ENCODE results near the gene PLEKHH2.
"Not testable (repeated sequence)": the region's sequence is repeated elsewhere in the genome, so short reads cannot be mapped to it uniquely, and the experiment has no call there.

Gene PLEKHH2

DNA sequence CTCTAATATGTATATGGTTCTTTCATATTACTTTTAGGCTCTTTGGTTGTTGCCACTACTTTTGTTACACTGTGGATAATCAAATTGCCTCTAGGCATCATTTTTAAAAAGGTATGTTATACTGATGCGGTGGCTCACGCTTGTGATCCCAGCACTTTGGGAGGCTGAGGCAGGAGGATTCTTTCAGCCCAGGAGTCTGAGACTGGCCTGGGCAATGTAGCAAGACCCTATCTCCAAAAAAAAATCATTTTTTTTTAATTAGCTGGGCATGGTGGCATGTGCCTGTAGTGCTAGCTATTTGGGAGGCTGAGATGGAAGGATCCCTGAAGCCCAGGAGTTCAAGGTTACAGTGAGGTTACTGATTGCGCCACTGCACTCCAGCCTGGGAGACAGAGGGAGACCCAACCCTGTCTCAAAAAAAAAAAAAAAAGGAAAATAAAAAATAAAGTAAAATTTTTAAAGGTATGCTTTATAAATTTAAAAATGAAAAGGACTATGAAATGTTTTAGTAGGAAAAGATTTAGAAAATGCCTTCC, 88.7 kb downstream of the PLEKHH2 start:
- Mint-ChIP-seq H3K27me3 (no peaks in the 10 kb centered on the region), H3K27ac (peak overlapping the region in 1 of 2 donors; percentile 44), H3K4me3 (no peak overlapping the region), H3K4me1 (no peaks in the 10 kb centered on the region), H3K9me3 (no peaks in the 10 kb centered on the region)
- DNase-seq (no peak), ATAC-seq (no peak)

GRCh38 chr2:43726961-43727633, 90.0 kb downstream of the PLEKHH2 start:
- not testable (repeated sequence) for ATAC-seq, H3K9me3 Mint-ChIP-seq, DNase-seq, H3K4me3 Mint-ChIP-seq, H3K4me1 Mint-ChIP-seq, H3K27ac Mint-ChIP-seq, H3K27me3 Mint-ChIP-seq

- Mint-ChIP-seq H3K27me3 (no peaks in the 10 kb centered on the region), H3K4me1 (no peaks in the 10 kb centered on the region), H3K9me3 (no peaks in the 10 kb centered on the region), H3K27ac (no peak overlapping the region), H3K4me3 (no peak overlapping the region)
- ATAC-seq (no peak), DNase-seq (no peak)
Observed at GRCh38 chr2:43727634-43728014, 90.6 kb downstream of the PLEKHH2 start.

DNA sequence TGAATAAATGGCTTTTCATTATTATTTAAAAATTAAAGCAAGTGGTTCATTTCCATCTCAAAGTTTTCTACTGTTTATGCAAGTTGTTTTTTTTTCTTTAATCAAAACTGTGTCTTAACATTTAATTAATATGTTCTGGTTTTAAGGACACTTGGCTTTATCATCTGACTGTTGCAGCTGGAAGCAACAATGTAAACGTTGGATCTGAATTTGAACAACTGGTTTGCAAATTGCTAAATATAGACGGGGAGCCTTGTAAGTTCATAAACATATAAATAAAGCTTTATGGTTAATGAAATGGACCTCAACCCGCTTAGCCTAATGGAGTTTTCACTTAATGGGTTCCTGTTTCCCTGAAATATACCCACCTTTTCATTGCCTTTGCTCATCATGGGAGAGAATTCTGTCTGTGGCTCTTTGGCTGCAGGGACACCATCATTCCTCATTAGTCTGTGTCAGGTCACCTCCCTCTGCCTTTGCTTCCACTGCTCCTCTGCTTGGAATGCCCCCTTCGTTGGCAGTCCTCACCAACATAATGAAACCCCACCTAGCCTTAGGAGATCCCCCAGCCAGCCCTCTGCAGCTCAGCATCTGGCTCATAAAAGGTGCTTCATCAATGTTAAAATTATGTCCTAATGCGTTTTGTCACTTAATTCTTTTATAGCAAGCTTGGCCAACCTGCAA, 92.6 kb downstream of the PLEKHH2 start:
- Mint-ChIP-seq H3K9me3 (no peaks in the 10 kb centered on the region), H3K27me3 (no peaks in the 10 kb centered on the region), H3K27ac (peak overlapping the region in 1 of 2 donors; percentile 29), H3K4me1 (no peaks in the 10 kb centered on the region), H3K4me3 (no peak overlapping the region)
- DNase-seq (no peak), ATAC-seq (no peak)

GRCh38 chr2:43731211-43731610, 94.2 kb downstream of the PLEKHH2 start:
- DNase-seq (no peak), ATAC-seq (no peak)
- H3K27ac Mint-ChIP-seq: no peak overlapping the region
- H3K4me3 Mint-ChIP-seq: no peak overlapping the region
- no peaks in the 10 kb centered on the region for H3K4me1 Mint-ChIP-seq
- H3K9me3 Mint-ChIP-seq: no peaks in the 10 kb centered on the region
- H3K27me3 Mint-ChIP-seq: no peaks in the 10 kb centered on the region

GRCh38 chr2:43736637-43737036, 99.6 kb downstream of the PLEKHH2 start:
- DNase-seq (no peak), ATAC-seq (no peak)
- Mint-ChIP-seq H3K27ac (no peak overlapping the region), H3K4me1 (no peaks in the 10 kb centered on the region), H3K4me3 (no peak overlapping the region), H3K9me3 (no peaks in the 10 kb centered on the region), H3K27me3 (no peaks in the 10 kb centered on the region)

- Mint-ChIP-seq H3K27me3 (no peaks in the 10 kb centered on the region), H3K9me3 (no peaks in the 10 kb centered on the region), H3K4me3 (no peak overlapping the region), H3K27ac (no peak overlapping the region), H3K4me1 (no peaks in the 10 kb centered on the region)
- DNase-seq (no peak), ATAC-seq (no peak)
Observed at GRCh38 chr2:43737097-43737854, 100.2 kb downstream of the PLEKHH2 start.

- H3K4me3 Mint-ChIP-seq: no peak overlapping the region
- no peaks in the 10 kb centered on the region for H3K27me3 Mint-ChIP-seq
- DNase-seq (no peak), ATAC-seq (no peak)
- no peak overlapping the region for H3K27ac Mint-ChIP-seq
- no peaks in the 10 kb centered on the region for H3K4me1 Mint-ChIP-seq
- H3K9me3 Mint-ChIP-seq: no peaks in the 10 kb centered on the region
Observed at GRCh38 chr2:43737855-43738254, 100.8 kb downstream of the PLEKHH2 start.

- Mint-ChIP-seq H3K4me1 (no peaks in the 10 kb centered on the region), H3K4me3 (no peak overlapping the region), H3K27me3 (no peaks in the 10 kb centered on the region), H3K27ac (no peak overlapping the region), H3K9me3 (no peaks in the 10 kb centered on the region)
- DNase-seq: no peak
- ATAC-seq: no peak
Observed at GRCh38 chr2:43738257-43738656, 101.2 kb downstream of the PLEKHH2 start.

- no peak overlapping the region for H3K4me3 Mint-ChIP-seq
Observed at GRCh38 chr2:43743706-43744105, 106.6 kb downstream of the PLEKHH2 start.

DNA sequence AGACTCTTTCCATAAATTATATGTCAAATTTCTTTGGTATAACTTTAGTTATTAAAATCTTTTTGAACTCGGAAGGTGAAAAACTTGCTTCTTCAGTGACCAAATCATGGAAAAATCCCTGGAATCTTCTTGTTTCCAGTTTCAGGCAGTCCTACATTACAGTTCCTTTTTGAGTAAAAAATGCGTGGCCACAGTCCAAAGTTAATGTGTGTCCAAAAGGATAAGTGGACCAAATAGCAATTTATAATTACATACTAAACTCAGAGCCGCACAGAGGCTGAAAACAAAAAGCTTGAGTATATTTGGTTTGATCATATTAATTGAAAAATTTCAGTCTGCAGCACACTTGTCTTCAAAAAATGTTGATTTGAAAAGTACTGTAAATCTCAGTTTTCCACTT, 108.4 kb downstream of the PLEKHH2 start:
- DNase-seq (no peak), ATAC-seq (no peak)
- Mint-ChIP-seq H3K27me3 (no peaks in the 10 kb centered on the region), H3K9me3 (no peaks in the 10 kb centered on the region), H3K4me3 (no peak overlapping the region), H3K4me1 (no peaks in the 10 kb centered on the region), H3K27ac (no peak overlapping the region)

More at GRCh38 chr2:43743706-43744105, 106.6 kb downstream of the PLEKHH2 start:
- ATAC-seq: no peak
- Mint-ChIP-seq H3K4me1 (no peaks in the 10 kb centered on the region), H3K9me3 (no peaks in the 10 kb centered on the region), H3K27me3 (no peaks in the 10 kb centered on the region), H3K27ac (no peak overlapping the region)
- no peak for DNase-seq

- ATAC-seq: no peak
Observed at GRCh38 chr2:43748333-43748732, 111.3 kb downstream of the PLEKHH2 start.

DNA sequence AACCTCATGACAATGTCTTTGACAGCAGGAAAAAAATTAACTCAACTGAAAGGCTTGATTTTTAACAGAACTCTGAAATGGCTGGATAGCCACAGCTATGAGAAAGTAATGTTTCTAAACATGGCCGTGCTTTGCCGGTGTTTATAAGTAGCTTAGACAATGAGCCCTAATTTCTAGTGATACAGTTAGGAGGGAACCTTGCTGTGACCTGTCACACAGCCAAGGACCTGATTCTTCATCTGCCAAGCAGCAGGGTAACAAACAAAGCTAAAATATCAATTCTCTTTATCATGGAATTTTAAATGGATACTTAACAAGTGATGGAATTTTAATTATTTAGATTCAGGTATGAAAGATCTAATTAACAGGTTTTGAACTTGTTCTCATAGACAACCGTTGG, 112.5 kb downstream of the PLEKHH2 start:
- no peak for DNase-seq
- no peaks in the 10 kb centered on the region for H3K27me3 Mint-ChIP-seq
- ATAC-seq: no peak
- no peaks in the 10 kb centered on the region for H3K4me1 Mint-ChIP-seq
- no peaks in the 10 kb centered on the region for H3K9me3 Mint-ChIP-seq
- no peak overlapping the region for H3K27ac Mint-ChIP-seq
- no peak overlapping the region for H3K4me3 Mint-ChIP-seq

More at GRCh38 chr2:43748333-43748732, 111.3 kb downstream of the PLEKHH2 start:
- no peaks in the 10 kb centered on the region for H3K9me3 Mint-ChIP-seq
- H3K27ac Mint-ChIP-seq: no peak overlapping the region
- no peaks in the 10 kb centered on the region for H3K4me1 Mint-ChIP-seq
- peak in 1 of 2 donors; percentile 13 for DNase-seq
- no peak overlapping the region for H3K4me3 Mint-ChIP-seq
- no peaks in the 10 kb centered on the region for H3K27me3 Mint-ChIP-seq

DNA sequence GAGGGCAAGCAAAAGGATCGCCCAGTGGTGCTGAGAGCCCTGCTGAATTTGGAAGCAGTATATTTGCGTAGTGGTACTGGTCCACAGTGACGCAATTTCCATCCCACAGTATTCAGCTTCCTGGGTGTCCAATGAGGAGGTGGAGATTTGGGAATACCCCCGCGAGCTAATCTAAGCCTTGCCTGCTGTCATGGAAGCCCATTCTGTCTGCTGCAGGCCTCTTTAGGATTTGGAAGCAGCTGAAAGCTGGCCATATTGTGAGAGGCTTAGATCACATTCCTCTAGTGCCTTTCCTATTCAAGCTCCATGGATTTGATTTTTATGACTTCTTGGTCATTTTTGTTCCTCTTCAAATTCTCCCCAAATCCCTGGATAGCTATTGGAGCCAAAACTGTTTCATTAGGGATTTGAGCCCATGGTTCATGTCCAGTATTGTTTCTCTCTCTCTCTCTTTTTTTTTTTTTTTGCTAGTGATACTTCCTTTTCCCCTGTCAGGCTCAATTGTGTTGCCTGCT, 114.5 kb downstream of the PLEKHH2 start:
- ATAC-seq (no peak), DNase-seq (no peak)
- Mint-ChIP-seq H3K4me1 (no peaks in the 10 kb centered on the region), H3K4me3 (no peak overlapping the region), H3K27ac (no peak overlapping the region), H3K9me3 (no peaks in the 10 kb centered on the region), H3K27me3 (no peaks in the 10 kb centered on the region)

DNA sequence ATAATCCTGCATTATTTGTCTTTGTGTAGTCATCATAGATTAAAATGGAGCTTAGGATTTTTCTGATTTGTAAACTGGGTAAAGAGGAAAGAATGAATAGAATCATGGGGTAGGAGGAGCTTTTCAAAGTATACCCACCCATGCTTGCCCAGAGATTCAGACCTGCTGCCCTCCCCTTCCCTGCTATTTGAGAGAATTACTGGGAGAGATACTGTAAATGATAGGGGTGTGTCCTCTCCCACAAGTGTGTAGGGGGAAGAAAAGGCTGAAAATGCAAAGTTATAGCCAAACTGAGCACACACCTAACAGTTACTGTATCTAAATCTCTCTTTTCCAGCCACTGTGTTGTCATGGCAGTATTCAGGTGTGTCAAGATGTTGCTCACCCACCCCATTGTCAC, 115.2 kb downstream of the PLEKHH2 start:
- no peaks in the 10 kb centered on the region for H3K27me3 Mint-ChIP-seq
- DNase-seq (no peak), ATAC-seq (no peak)
- no peak overlapping the region for H3K27ac Mint-ChIP-seq
- no peaks in the 10 kb centered on the region for H3K4me1 Mint-ChIP-seq
- no peaks in the 10 kb centered on the region for H3K9me3 Mint-ChIP-seq
- H3K4me3 Mint-ChIP-seq: no peak overlapping the region

DNA sequence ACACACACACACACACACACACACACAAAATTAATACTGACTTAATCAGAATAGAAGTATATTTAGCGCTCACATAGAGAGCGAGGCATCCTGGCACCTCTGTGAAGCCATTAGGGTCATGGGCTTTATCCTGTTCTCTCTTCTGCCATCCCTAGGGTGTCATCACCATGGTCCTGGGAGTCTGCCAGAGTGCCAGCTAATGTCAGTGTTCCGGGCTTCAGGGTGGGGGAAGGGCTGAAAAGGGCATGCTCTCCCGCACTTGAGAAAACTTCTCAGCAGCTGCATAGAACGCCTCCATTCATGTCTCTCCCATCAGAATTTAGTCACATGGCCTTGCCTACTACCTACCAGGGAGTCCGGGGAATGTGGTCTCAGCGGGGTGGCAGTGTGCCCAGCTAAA, 117.1 kb downstream of the PLEKHH2 start:
- DNase-seq: no peak
- Mint-ChIP-seq H3K4me1 (no peaks in the 10 kb centered on the region), H3K9me3 (no peaks in the 10 kb centered on the region), H3K27ac (peak overlapping the region in 1 of 2 donors; percentile 47), H3K27me3 (no peaks in the 10 kb centered on the region), H3K4me3 (no peak overlapping the region)
- ATAC-seq: no peak
